HG03520 (cell line): ENCODE data around the gene NADSYN1.

Experiments
- ATAC-seq: cut with Tn5 transposase; IDR thresholded peaks from one replicate; pipeline ENCODE4 v1.9.1; 2021; ENCODE audit warnings: mild to moderate bottlenecking, moderate library complexity; ENCODE audit not compliant: unreplicated experiment

Gene NADSYN1

DNA sequence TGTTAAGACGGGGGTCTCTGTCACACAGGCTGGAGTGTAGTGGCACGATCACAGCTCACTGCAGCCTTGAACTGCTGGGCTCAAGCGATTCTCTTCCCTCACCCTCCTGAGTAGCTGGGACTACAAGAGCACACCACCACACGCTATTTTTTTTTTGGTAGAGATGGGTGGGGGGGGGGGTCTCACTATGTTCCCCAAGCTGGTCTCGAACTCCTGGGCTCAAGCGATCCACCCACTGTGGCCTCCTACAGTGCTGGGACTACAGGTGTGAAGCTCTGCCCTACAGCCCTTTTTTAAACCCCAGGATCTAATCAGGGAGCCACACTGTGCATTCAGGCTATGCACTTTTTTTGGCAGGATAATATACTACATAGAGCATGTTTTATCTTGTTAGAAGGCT lies 3.4 kb upstream of the NADSYN1 start:
- no peak for ATAC-seq

- ATAC-seq, result no peak
Observed at GRCh38 chr11:71450507-71450906, 2.5 kb upstream of the NADSYN1 start.

DNA sequence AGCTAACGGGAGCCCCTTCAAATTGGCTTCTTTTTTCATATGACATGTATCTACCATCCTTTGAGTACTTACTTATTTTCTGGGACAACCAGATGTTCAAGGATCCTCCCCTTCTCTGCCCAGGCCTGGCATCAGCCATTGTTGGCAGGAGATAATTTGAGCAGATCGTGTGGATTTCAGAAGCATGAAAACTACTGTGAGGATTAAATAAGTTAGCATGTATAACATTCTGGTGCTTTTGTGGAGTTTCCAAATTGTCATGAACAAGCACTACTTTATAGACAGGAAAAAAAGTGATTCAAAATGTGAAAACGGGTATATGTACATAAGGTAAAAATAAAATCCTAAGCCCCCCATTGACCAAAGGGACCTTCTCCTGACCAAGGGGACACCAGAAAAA lies 2.1 kb upstream of the NADSYN1 start:
- no peak for ATAC-seq

GRCh38 chr11:71451596-71452198 lies 1.3 kb upstream of the NADSYN1 start:
- no peak for ATAC-seq

GRCh38 chr11:71452199-71453036 lies 585 bp upstream of the NADSYN1 start:
- ATAC-seq, result no peak

DNA sequence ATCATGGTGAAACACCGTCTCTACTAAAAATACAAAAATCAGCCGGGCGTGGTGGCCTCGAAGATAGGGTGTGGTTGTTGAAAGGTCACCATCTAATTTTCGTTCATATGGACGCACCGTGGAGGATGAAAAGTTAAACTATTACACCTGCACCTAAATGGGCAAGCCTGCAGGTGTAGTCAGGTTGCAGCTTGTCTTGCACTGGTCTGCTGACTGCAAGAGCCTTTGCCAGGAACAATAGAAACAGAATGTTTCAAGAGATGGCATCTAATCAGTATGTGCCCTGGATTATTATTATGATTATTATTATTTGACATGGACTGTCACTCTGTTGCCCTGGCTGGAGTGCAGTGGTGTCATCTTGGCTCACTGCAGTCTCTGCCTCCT lies 908 bp downstream of the NADSYN1 start:
- ATAC-seq, result no peak

GRCh38 chr11:71454470-71455113 lies 1.6 kb downstream of the NADSYN1 start:
- no peak for ATAC-seq

GRCh38 chr11:71456294-71456693 lies 3.3 kb downstream of the NADSYN1 start:
- no peak for ATAC-seq

GRCh38 chr11:71456831-71457230 lies 3.8 kb downstream of the NADSYN1 start:
- ATAC-seq, result no peak

DNA sequence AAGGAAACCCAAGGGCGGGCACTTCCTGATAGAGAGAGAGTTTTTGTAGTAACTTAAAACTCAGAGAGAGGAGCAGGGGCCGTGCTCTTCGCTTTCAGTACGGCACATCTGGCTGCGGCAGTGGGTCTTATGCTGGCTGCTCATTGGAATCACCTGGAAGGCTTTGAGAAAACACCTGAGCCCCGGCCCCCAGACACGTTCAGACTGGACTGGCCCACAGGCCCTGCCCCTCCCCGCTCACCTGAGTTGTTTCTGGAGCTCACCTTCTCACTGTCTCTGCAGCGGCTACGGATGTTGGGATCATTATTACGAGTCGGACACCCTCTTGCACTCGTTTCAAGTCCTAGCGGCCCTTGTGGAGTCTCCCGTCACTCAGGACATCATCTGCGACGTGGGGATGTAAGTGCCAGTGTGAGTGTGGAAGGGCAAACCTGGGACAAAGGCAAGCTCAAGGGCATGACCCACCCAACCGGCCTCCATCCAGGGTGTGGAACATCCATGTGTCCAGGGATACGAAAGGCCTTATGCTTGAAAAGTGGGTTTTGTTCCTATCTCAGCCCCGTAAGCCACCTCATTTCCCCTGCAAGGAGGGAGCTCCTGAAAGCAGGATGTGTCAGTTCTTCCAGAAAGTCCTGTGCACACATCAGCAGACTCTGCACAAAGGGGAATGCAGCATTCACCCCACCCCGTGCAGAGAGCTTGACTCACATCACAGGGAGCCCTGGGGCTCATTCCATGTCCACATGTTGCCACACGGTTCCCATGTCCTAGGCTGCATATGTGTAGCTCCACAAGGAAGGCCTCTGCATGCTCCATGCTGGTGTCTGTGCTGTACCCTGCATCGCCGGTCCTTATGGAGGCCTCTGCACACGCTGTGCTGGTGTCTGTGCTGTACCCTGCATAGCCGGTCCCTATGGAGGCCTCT lies 5.4 kb downstream of the NADSYN1 start:
- no peak for ATAC-seq

GRCh38 chr11:71459076-71459766 lies 6.2 kb downstream of the NADSYN1 start:
- ATAC-seq, result no peak

- ATAC-seq, result no peak
Observed at GRCh38 chr11:71459767-71460320, 6.8 kb downstream of the NADSYN1 start.

- ATAC-seq, result no peak
Observed at GRCh38 chr11:71461696-71462095, 8.7 kb downstream of the NADSYN1 start.

GRCh38 chr11:71462726-71463125 lies 9.7 kb downstream of the NADSYN1 start:
- ATAC-seq, result no peak

DNA sequence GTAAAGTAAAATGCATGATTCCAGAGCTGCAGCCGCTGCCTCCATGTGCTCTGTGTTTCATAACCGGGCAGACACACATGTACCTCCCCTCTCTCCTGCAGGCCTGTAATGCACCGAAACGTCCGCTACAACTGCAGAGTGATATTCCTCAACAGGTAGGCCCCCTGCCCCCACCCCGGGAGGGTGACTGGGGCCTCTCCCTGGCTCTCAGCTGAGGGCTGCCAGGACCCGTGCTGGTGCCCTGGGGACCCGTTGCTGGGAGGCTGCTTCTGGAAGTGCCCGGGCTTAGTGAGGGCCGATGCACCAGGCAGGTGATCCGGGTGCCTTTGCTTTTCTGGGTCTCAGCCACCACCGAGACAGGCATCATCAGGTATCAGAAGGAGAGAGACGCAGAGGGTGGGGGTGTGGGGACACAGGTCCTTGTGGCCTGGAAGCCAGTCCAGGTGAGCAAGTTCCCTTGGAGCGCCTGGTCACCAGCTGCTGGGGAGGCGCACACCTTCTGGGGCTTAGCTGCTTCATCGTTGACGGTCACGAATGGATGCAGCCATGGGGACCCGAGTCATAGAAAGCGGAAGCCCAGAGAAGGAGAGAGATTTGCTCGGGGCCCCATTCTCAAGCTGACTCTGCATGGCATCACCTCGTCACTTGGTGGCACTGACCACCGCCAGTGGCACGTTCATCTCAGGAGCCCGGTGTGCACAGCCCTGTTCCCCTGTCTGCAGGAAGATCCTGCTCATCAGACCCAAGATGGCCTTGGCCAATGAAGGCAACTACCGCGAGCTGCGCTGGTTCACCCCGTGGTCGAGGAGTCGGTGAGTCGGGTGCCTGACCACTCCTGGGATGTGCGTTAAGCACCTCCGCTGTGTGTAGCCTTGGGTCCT lies 10.6 kb downstream of the NADSYN1 start:
- no peak for ATAC-seq

DNA sequence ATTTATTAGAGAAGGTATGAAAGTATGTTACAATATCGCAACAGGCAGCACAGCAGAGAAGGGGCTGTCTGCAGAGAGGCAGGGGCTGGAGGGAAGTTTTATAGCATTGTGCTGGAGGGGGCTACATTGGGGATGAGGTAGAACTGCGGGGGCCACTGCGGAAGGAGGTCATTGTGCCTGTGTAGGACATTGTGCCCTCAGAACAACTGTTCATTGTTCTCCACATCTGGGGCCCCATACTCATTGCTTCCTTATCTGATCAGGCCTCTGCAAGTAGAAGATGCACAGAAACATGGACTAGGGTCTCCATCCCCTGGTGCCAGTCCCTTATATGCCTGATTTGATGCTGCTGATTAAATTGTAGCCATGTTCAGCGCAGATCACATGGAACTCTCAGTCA lies 12.1 kb downstream of the NADSYN1 start:
- no peak for ATAC-seq

DNA sequence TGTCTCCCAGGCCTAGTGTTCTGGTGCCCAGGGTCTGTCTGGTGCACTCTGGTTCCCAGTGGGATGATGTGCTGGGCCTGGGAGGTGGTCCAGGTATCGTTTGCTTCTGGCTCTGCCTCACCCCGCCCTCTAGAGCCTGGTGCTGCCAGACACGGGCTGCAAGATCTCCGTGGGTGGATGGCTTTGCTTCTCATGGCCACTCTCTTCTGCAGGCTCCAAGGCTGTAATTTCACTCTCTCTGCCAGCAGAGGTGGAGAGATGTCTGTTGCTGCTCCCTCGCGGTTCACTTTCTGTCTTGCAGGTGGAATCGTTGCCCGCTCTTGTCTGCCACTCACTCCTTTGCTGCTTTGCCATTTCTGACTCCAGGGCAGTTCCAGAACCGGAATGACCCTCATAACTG lies 13.4 kb downstream of the NADSYN1 start:
- no peak for ATAC-seq

DNA sequence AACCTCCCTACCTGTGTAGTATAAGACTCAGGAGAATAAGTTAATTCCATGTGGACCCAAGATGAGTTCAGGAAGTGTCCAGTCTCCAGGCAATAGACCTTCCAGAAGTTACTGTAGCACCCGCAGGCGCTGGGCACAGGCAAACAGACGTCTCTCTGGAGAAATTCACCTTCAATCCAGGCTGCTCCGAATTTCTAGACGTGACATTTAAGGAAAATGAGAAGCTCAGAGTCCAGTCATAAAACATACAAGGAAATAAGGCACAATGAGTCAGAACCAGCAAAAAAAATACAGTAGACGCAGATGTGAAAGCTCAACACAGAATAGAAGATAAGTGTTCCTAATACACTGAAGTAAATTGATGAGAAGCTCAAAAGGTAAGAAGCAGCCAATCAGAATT lies 14.2 kb downstream of the NADSYN1 start:
- no peak for ATAC-seq

DNA sequence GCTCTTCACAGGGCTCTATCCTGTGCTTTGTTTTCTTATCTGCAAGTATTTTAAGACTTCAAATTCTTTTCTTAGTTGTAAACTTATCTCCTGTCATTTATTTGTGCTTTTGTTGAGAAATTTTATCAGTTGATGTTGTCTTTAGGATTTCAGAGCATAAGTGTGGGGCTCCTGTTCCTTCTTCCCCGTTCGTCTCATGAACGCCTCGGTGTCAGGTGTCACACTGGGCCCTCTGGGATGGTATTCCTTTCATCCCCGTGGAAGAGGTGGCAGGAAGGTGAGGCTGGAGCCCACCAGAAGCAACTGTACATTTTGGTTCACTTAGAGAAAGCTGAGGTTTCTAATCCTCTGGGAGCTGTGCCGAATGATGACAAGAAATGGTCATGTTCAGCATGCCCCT lies 17.9 kb downstream of the NADSYN1 start:
- no peak for ATAC-seq
